NCI-H526 (cell line): Measurements from ENCODE around the gene SLC31A1.

ENCODE experiments used
- DNase-seq, 2 experiments: peaks; one replicate each; lab custom pipeline; 2025; lab: John Stamatoyannopoulos, UW

The SLC31A1 gene

DNA sequence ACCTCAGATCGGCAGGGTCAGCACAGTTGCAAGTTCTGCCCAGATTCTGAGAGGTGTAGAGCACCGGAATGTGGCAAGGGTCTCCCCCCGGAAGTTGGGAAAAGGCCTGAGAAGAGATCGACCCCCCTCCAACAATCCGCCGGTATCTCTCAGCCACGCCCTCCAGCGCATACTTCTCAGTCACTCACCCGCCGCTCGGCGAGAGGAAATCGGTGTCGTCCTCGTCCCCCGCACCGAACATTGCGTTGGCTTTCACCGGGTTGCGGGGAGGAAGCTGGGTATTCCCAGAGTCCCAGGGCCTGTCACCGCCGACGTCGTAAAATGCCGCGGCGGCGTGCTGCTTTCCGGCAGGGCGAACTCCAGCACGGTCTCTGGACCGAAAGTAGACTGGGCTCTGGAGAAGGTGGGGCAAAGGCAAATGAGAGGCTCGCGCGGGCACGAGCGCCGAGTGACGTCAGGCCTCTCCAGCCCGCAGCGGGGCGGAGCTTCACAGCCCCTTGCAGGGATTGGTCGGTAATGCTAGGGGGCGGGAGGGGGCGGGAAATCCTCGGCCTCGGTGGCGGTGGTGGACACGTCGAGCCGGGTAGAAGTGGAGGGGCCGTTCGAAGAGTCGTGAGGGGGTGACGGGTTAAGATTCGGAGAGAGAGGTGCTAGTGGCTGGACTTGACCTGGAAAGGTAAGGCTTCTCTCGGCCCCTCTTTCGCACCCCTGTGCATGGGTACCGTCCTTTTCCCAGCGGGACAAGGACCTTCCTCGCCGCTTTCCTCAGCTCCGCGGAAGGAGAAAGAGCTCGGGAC is at the start of gene SLC31A1, which contains the start of gene FKBP15:
Gene SLC31A1 (plus strand): TSS at position 542 of the 797 bp plus-strand sequence. CDS start 34,605 bp downstream, outside the sequence.
Gene FKBP15 (minus strand): TSS at position 275 of the 797 bp plus-strand sequence. CDS start 34 bp downstream, at position 241.
- peak; percentile 88 to 95 for DNase-seq

DNA sequence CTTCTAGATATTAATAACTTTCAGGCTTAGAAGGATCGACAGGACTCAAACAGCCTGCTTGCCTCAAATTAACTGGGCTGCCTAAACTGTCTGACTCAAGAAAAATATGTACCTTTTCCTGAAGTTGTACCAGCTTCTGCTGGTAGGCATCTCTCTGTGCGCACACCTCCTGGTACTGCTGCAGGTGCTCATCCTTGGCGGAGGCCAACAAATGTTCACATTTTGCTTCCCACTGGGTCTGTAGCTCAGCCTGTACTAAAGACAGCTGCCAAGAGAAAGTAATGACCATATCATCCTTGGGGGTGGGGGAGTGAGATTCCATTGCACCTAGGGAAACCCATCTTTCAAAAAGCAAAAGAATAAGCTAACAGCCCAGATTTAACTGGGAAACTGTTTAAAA is 48.0 kb upstream of the SLC31A1 start:
- no peak for DNase-seq

DNA sequence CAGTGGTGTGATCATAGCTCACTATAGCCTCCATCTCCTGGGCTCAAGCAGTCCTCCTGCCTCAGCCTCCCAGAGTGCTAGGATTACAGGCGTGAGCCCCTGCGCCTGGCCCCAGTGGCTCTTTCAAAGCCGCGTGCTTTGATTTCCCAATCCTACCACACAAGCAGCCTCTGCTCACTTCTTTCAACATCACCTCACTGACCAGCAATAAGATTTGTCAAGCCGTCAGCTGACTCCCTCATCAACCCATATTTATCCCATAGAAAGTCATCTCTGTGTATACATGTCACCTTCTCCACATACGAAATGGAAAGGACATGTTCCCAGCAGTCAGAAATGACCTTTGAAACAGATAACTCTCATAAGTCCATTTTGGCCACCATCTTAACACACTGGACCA is 44.5 kb upstream of the SLC31A1 start:
- no peak for DNase-seq

DNA sequence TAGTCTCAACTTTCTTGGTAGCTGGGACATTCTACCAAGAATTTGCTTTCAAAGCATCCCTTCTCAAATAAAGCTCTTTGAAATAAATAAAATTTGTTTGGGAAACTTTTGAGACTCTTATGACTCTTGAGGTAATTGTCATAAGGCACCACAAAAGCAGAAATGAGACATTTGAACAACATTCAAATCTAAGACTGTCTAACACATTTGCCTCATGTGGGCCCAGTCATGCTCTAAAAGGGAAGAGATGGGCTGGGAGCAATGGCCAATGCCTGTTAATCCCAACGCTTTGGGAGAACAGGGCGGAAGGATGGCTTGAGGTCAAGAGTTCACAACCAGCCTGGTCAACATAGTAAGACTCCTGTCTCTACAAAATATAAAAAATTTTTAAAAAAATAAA is 44.1 kb upstream of the SLC31A1 start:
- DNase-seq: no peak

DNA sequence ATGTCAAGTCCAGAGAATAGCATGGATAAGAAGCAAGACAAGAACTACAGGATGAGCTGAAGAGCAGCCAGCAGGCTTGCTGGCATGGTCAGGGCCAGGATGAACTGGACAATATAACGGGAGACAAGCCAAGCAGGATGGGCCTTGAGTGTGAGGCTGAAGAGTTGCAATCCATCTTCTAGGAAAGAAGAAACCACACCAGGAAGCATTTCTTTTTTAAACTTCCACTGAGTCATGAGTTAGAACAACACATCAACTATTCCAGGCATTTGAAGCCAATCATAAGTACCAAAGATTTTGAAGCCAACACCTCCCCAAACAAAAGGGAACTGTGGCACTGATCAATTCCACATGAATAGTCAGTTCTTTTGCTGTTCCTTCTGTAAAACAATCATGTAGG is 43.3 kb upstream of the SLC31A1 start:
- DNase-seq: no peak

DNA sequence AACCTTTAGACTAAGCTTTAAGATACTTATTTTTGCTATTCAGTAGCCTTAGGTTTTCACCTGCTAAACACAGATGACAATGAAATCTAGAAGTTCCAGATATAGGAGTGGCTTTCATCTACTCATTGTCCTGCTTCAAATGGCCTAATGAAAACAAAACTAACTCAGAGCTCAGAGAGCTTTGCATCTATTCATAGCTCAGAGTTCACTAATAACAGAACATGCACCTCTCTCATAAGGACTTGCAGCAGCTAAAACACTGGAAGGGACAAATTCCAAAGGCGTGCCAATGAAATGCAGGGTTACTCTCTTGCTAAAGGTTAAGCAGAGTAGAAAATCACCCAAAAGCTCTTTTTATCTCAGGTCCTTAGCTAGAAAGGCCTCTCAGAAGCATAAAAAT is 41.5 kb upstream of the SLC31A1 start:
- DNase-seq: no peak

DNA sequence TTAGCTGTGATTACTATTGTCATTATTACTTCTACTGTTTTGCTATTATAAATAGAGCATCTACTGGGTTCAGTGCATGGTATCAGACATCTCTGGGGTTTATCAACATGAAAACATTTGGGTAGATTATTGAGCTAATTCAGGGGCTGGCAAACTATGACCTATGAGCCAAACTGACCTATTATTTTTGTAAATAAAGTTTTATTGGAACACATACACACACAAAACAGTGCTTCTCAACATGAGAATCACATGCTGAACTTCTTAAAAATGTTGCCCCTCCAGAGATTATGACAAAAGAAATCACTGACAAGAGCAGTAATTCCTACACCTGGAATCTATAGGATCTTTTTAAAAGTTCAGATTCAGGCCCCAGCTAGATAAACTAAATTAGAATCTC is 40.2 kb upstream of the SLC31A1 start:
- no peak for DNase-seq

DNA sequence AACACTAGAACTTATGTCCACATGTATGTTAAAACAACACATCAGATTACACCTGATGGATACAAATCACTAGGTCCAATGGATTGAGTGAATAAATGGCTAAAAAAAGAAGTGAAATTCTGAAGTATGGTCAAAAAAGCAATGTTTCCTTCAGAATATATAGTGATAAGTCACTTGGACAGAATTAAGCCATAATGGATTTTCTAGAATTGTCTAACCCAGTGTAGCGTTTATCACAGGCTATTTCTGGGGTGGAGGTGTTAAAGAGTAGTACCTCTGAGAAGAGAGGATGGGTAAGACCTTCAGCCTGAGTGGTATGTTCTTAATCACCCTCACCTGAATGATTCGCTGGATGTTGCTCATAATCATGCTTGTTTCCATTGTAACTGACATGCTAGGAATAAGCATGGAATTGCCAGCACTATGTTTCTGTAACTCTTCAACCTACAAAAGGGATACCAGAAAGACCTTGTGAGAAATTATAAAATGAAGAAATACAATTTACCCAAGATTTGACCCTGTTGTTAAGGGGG is 37.3 kb upstream of the SLC31A1 start:
- no peak for DNase-seq

DNA sequence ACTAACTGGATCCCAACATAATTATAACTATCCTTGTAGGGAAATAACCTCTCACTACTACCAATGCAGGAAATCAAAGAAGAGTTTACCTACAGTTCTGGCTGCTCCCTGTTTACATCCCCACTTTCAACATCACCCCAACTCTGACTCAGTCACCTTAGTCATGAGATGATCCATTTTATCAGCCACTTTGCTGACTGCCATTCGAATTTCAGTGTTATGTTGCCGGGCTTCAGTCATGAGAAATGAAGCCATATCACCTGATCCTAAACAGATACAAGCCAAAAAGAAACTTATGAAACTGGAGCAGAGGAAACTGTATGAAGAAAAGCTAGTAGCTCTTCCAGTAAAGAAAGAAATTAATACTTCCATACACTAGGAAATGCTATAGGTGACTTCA is 36.8 kb upstream of the SLC31A1 start:
- no peak for DNase-seq

DNA sequence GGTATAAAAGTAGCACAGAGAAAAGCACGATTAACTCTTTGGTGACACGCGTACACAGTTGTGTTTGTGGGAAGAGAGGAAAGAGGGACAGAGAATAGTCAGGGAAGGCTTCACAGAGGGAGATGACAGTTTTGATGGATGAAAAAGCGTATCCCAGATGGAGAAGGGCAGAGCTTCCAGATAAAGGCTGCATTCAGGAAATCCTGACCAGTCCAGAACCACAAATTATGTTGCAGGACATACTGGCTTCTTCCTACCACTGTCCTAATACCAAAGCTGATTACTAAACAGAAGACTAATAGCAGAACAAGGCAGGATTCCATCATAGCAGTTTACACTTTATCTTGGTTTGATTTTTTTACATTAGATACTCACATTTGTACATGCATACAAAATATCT is 36.1 kb upstream of the SLC31A1 start:
- no peak for DNase-seq

DNA sequence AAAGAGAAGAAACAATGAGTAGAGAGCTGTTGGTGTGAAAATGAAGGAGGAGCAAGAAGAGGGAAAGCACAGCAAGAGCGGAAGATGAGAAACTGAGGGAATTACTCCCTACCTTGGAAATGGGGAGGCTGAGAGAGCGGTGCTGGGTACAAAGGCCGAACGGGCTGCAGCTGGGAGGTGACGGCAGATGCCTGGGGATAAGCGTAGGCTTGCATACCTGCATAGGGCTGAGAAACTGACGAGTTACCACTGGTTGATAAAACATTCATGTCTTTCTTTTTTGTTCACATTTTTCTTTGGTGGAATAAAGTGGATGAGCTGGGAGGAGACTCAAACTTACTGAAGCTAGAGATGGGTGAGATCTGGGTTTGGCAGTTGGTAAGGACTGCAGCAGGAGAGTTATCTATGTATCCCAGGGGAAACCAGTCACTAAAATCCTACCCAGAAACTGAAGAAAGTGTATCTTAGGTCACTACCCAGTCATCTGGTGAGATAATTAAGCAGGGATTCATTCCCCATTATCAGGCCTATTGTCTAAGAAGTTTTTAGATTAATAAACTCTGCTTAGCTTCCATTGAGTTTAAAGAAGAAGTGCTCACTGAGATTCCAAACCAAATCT is 35.1 kb upstream of the SLC31A1 start:
- no peak for DNase-seq

DNA sequence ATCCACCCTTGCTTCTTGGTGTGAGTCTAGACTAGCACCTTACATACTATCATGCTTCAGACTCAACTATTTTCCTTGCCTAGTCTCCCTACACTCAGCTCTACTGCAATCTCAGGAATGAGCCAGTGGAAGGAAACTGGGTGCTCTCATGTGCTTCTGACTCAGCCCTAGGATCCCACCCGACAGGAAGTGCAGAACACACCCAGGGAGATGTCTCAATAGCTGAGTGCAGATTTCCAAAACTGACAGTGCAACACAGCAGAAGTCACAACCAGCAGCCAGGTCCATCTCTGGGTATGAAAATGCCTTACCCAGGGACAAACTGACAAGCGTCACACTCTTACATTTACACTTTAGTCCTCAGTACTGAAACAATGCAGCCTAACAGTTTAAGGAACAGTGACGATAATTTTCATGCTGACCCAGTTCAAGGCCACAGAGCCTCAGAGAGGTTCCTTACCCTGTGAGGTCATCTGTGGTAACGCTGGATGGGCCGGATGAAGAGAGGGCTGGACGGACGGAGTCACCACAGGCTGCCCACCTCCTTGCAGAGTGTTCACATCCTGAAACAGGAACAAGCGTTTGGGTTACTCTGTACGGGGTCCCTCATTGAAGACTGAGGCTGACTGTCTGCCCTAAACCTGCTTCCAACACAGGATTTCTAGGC is 33.3 kb upstream of the SLC31A1 start:
- no peak for DNase-seq

DNA sequence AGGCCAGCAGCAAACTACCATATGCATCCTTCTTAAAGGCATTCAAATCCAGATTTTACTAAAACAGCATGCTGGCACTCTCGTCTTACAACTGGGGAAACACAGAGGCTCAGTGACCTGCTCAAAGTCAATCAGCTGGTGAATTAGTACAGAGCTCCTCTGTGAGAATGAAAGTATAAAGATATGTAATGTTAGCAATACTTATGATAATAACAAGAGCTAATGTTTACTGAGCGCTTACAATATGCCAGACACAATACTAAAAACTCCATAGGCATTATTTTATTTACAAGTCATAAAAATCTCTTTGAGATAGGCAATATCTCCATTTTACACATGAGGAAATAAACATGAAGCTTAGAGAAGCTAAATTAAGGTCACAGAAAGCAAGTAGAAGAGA is 28.9 kb upstream of the SLC31A1 start:
- peak in 1 of 2 experiments; percentile 7 for DNase-seq

DNA sequence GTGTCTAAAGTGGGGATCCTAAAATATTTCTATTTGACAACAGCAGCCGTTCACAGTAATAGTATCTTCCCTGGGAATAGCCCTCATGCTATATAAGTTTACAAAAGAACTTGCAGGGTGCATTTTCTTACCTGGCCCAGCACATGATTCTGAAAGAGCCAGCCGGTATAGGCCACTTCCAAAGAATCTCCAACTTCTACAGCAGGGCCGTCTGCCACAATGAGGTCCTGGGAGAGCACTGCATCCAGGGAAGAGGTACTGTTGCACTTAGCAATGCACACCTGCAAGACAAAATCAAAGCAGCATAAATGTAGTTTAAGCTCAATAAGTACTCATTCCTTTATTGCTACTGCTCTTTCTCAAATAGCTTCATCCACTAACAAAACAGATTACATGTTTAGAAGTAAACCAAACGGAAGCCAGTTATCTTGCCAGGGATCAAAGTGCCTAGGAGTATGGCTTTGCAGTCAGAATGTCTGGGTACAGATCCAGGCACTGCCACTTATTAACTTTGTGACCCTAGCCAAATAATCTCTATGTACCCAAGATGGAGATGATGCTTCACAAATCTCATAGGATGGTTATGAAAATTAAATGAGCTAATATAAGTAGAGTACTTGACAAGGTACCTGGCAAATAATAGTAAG is 21.5 kb upstream of the SLC31A1 start:
- DNase-seq: no peak

DNA sequence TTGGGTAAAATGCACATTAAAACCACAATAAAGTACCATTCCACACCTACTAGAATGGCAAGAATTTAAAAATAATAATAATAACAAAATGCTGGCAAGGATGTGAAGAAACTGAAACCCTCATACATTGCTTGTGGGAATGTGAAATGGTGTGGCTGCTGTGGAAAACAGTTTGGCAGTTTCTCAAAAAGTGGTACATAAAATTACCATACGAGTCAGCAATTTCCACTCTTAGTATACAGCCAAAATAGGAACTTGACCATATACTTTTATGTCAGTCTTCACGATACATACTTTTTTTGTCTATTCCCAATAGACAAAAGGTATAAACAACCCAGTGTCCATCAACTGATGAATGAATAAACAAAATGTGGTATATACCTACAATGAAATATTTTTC is 15.9 kb upstream of the SLC31A1 start:
- DNase-seq: no peak

DNA sequence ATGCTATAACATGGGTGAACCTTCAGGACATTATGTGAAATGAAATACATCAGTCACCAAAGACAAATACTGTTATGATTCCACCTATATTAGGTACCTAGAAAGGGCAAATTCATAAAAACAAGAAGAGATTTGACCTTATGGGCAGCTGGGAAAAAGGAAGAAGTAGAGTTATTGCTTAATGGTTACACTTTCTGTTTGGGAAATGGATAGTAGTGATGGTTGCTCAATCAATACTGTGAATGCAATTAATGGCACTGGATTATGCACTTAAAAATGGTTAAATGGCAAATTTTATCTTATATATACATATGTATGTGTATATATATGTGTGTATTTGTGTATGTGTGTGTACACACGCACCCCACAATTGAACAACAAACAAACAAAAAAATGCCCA is 15.5 kb upstream of the SLC31A1 start:
- DNase-seq: no peak

DNA sequence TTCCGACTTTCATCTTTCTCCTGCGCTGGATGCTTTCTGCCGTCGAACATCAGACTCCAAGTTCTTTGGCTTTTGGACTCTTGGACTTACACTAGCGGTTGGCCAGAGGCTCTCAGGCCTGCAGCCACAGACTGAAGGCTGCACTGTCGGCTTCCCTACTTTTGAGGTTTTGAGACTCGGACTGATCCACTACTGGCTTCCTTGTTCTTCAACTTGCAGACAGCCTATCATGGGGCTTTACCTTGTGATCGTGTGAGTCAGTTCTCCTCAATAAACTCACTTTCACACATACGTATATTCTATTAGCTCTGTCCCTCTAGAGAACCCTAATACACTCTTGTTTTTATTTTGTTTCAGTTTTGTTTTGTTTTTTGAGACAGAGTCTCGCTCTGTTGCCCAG is 10.5 kb upstream of the SLC31A1 start:
- DNase-seq: no peak

DNA sequence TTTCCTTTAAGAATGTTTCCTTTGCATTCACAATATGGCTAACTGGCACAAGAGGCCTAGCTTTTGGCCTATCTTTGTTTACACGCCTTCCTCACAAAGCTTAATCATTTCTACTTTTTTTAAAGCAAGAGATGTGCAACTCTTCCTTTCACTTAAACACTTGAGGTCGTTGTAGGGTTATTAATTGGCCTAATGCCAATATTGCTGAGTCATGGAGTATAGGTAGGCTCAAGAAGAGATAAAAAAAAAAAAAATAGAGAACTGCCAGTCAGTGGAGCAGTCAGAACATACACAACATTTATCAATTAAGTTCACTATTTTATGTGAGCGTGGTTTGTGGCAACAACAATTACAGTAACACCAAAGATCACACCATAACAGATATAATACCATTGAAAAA is 6.2 kb upstream of the SLC31A1 start:
- DNase-seq: no peak

DNA sequence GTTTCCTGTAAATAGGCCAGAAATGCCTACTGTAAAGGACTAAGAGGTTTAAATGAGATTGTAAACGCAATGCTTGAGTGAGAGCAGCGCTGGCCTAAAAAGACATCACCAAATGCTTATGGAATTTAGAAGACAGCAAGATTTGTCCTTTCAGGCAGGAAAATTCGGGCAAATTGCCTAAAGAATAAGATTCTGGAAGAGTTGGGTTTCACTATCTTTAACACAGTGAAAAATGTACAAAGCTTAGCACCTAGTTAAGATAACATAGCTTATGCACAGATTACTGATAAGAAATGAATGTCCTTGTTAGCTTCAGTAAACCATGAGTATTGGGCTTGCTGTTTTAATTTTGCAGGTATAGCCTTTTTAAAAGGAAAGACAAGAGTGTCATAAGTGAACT is 4.9 kb upstream of the SLC31A1 start:
- no peak for DNase-seq

DNA sequence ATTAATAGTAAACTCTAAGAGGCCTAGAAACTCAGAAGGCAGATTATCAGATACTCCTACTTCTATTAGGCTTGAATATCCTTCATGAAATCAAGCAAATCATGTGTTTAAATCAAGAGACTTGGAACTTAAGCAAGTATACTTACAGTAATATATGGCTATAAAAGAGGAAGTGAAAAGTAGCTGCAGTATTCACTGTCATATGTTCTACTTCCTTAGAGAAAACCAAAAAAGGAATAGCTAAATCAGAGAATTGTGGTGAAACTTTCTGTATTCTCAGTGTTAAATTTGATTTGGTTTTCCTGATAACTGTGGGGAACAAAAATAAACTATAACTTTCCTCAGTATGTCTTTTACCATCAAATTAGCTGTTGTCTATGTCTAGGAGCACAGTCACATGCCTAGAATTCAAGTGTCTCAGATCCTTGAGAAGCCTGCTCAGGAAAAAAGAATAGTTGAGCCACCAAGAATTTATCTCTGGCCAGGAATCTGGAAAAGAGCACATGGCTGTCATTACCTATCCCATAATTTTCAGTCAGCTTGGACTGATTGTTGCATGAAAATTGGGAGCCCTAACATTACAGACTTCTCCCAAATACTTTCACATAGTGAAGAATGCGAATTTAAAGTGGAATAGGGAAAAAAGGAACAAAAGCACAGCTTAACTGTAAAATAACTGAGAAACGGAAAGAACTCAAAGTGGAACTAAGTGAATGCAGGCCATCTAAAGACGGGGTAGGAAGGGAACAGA is 2.0 kb upstream of the SLC31A1 start:
- DNase-seq: no peak

DNA sequence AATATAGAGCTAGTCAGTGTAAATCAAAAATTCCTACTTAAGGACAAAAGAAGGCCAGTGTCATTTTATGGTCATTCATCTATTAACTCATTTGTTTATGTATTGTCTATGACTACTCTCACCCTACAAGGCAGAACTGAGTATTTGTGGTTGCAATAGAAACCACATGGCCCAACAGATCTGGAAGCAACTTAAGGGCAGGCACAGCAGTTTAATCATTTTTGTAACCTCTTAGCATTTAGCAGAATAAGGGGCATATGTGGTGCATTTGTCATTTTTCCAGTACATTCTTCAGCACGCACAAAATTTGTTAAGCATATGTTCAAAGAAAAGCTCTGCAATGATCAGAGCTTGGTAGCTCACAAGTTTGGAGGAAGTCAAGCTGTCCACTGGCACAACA is 1.4 kb upstream of the SLC31A1 start:
- DNase-seq: no peak
